Pancreas (tissue), 10 donors: ENCODE results near the gene NSD2. TPM values are rescaled to one million over a fixed set of nuclear protein-coding genes. Genes with fewer than 3 reads are reported as not detected.

Experiments
- ATAC-seq, 4 donors: fragments of 200-7000 bp; cut with Tn5 transposase; one replicate each; pipeline versions ENCODE4 v1.8.0 to v1.9.1; 2020; ENCODE audit warnings: mild to moderate bottlenecking in 4 of 4, moderate library complexity in 4 of 4
- DNase-seq, 6 donors: peaks; one replicate each; pipeline ENCODE4 v3.0.0-alpha.2; 2020
- FAIRE-seq: peaks from 2 replicates; lab custom pipeline; 2012; peaks lifted over from hg19 to GRCh38; lab: Jason Lieb, UNC
- H3K27ac ChIP-seq, 4 donors: fragments of 200-600 bp; sonication (generic); 1 replicate in 3 of 4; 2 replicates in 1 of 4; pipeline versions ENCODE4 v1.5.0 to v1.8.0; 2020
- H3K27me3 ChIP-seq, 4 donors: fragments of 200-600 bp; one replicate each; pipeline ENCODE4 v1.8.0; 2021
- H3K36me3 ChIP-seq, 3 donors: fragments of 200-600 bp; sonication (generic) in 1 of 3; one replicate each; pipeline versions ENCODE4 v1.5.0 to v1.8.0; 2020 to 2021
- H3K4me1 ChIP-seq, 3 donors: fragments of 200-600 bp; one replicate each; pipeline ENCODE4 v1.8.0; 2021
- H3K4me3 ChIP-seq, 4 donors: fragments of 200-600 bp; sonication (generic) in 2 of 4; one replicate each; pipeline versions ENCODE4 v1.5.0 to v1.8.0; 2020 to 2021
- H3K9me3 ChIP-seq, 4 donors: fragments of 200-600 bp; one replicate each; pipeline ENCODE4 v1.8.0; 2021
- WGBS, 2 donors: extraction: QIAGEN DNeasy Blood & Tissue Kit; methylation state at CpG; one replicate each; pipeline ENCODE4 v1.1.7; 2013; 5-methylcytosine and 5-hydroxymethylcytosine counted together
- intact Hi-C, 3 donors: fragments of 100-400 bp; cut with DNase I; formaldehyde crosslinking; loops; one replicate each; pipeline versions ENCODE4 v1.11.1 to v1.14.2; 2022
- polyA plus RNA-seq, 2 donors: library from polyadenylated mRNA; stranded (reverse); fragments of 200-250 nt; gene quantifications; one replicate each; pipeline ENCODE4 v1.2.3, GENCODE V29; 2013
- total RNA-seq, 6 donors: library from RNA; stranded (reverse); fragmentation: NEBNext Ultra II Directional in 4 of 6; extraction: Animal tissue kit (Norgen Biotek cat#: 25700) in 4 of 6; gene quantifications; one replicate each; pipeline versions ENCODE4 v1.2.1 to v1.2.4, GENCODE V29; 2021 to 2023
- TF ChIP-seq, protein P1 (sequence below), 4 donors: fragments of 200-600 bp; sonication (generic) in 3 of 4; IDR thresholded peaks; one replicate each; pipeline versions ENCODE4 v1.5.0 to v1.8.0; 2021; ENCODE audit warnings: antibody characterized with exemption in 4 of 4
- donor health status: healthy with polysubstance abuse.
- donor health status: DM: no; HTN: no; CAD: no; lungs with moderate emphysema.
- donor health status: DM: no; HTN: no; CAD: no.
- donor health status: control.
- donor health status: control.
- donor health status: Bipolar disorder and iron deficiency.
- donor health status: DM: yes; HTN: yes; CAD: no.
- donor health status: DM: no; HTN: no; CAD: no.
- donor health status: DM: no; HTN: no; CAD: no.
- donor health status: DM: yes; HTN: yes; CAD: no.

NSD2 gene
- total and polyA plus RNA-seq, 8 donors: 11.7 to 36.6 (median 22.4) TPM

DNA sequence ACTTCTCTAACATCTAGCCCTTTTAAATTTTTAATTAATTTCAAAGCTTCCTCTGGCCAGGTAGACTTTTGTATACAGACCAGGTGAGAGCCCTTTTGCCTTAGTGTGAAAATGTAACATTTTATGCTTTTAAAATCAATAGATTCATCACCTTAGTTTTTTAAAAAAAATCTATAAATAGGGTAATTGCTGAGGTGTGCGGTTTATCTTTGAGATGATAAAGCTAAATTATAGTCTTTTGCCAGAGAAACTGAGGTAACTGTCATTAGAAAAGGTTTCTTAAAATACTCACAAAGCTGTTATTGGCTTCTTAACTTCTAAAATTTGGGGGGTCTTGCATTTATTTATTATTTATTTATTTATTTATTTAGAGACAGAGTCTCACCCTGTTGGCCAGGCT lies 74.7 kb downstream of the NSD2 start:
- Histone ChIP-seq H3K36me3 (peaks cover 0 to 9% (median 0%) of the 10 kb centered on the region in 3 donors), H3K4me3 (no peak overlapping the region), H3K4me1 (peaks cover 0 to 5% (median 5%) of the 10 kb centered on the region in 3 donors), H3K27me3 (no peaks in the 10 kb centered on the region), H3K27ac (no peak overlapping the region), H3K9me3 (no peaks in the 10 kb centered on the region)
- ATAC-seq (no peak), DNase-seq (no peak), FAIRE-seq (no peak)
- intact Hi-C loops: no loop called here
- WGBS, 2 donors: 94 to 96% methylated on average over 1 of the region's 1 CpG
- TF ChIP-seq, protein P1, sequence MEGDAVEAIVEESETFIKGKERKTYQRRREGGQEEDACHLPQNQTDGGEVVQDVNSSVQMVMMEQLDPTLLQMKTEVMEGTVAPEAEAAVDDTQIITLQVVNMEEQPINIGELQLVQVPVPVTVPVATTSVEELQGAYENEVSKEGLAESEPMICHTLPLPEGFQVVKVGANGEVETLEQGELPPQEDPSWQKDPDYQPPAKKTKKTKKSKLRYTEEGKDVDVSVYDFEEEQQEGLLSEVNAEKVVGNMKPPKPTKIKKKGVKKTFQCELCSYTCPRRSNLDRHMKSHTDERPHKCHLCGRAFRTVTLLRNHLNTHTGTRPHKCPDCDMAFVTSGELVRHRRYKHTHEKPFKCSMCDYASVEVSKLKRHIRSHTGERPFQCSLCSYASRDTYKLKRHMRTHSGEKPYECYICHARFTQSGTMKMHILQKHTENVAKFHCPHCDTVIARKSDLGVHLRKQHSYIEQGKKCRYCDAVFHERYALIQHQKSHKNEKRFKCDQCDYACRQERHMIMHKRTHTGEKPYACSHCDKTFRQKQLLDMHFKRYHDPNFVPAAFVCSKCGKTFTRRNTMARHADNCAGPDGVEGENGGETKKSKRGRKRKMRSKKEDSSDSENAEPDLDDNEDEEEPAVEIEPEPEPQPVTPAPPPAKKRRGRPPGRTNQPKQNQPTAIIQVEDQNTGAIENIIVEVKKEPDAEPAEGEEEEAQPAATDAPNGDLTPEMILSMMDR (IDR thresholded peaks at IDR 0.05): no peak

DNA sequence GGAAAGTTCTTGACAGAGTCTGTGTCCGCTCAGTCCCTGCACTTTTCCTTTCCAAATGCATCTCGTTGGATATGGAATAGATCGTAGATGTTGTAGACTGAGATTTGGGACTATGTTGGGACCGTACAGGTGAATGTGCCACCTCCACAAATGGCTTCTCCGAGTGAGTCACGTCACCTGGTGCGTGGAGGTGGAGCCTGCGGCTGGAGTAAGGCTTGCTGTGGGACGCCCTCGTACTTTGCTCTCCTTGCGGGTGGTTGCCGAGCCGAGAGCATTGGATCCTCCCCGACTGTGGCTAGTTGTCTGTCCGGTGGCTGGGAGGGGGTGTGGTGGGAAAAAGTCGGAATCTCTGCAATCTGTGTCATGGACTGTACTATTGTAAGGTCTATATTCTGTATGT lies 77.0 kb downstream of the NSD2 start:
- ATAC-seq (no peak), FAIRE-seq (no peak), DNase-seq (no peak)
- intact Hi-C loops: no loop called here
- Histone ChIP-seq H3K27ac (no peak overlapping the region), H3K27me3 (no peaks in the 10 kb centered on the region), H3K4me3 (no peak overlapping the region), H3K36me3 (peaks cover 0 to 3% (median 0%) of the 10 kb centered on the region in 3 donors), H3K9me3 (no peaks in the 10 kb centered on the region), H3K4me1 (peaks cover 0 to 5% (median 5%) of the 10 kb centered on the region in 3 donors)
- WGBS, 2 donors: 94 to 97% methylated on average over 16 of the region's 16 CpGs
- TF ChIP-seq, protein P1 (IDR thresholded peaks at IDR 0.05): no peak

DNA sequence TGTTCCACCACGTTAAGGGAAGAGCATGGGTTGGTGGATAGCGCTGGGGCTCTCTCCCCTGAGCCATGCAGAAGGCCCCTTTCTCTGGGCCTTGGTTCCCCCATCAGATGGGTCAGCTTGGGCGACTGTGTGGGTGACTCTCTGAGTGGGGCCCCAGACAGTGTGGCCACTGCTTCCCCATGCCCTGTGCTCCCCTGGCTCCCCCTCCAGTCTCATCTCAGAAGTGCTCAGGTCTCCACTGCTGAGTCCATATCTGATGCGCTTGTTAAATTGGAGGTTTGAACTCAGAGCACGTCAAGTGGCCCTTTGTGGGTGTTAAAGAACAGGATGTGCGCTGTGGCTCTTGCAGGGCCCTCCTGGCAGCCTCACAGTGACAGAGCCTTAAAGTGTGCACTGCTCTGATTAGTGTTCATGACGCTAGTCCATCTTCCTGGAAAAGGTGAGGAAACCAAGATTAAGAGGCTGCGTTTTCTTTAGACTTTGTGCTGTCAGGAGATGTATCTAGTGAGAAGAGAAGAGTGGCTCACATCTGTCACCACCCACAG lies 77.8 kb downstream of the NSD2 start:
- intact Hi-C loops: no loop called here
- Histone ChIP-seq H3K36me3 (no peaks in the 10 kb centered on the region), H3K4me3 (no peak overlapping the region), H3K9me3 (no peaks in the 10 kb centered on the region), H3K27me3 (no peaks in the 10 kb centered on the region), H3K27ac (no peak overlapping the region), H3K4me1 (peaks cover 0 to 8% (median 6%) of the 10 kb centered on the region in 3 donors)
- 91 to 95% methylated on average over 8 of the region's 8 CpGs for WGBS, 2 donors
- ATAC-seq (no peak), DNase-seq (no peak), FAIRE-seq (no peak)
- TF ChIP-seq, protein P1 (IDR thresholded peaks at IDR 0.05): no peak

DNA sequence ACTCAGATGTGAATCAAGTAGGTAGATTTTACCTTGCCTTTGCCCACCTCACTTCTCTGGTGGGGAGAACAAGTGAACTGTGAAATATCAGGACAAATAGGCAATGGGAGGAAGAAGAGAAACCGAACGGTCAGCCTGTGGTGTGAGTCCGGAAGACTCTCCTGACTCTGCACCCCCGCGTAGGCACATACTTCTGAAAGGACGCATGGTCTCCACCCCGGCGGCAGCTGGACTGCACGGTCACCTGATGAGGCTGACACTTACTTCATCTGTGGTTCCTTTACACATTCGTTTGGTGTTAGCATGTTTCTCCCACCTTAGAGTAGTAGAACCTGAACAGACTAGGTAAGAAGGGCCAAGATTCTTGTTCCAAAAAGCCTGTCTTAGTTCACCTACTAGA lies 79.2 kb downstream of the NSD2 start:
- ATAC-seq (no peak), FAIRE-seq (no peak), DNase-seq (no peak)
- TF ChIP-seq, protein P1 (IDR thresholded peaks at IDR 0.05): no peak
- Histone ChIP-seq H3K4me1 (peaks cover 0 to 8% (median 6%) of the 10 kb centered on the region in 3 donors), H3K36me3 (peaks cover 0 to 10% (median 0%) of the 10 kb centered on the region in 3 donors), H3K4me3 (no peak overlapping the region), H3K27ac (no peak overlapping the region), H3K9me3 (no peaks in the 10 kb centered on the region), H3K27me3 (no peaks in the 10 kb centered on the region)
- intact Hi-C loops: no loop called here
- WGBS, 2 donors: 93 to 94% methylated on average over 10 of the region's 10 CpGs

- 91 to 93% methylated on average over 20 of the region's 20 CpGs for WGBS, 2 donors
Observed at GRCh38 chr4:1952058-1952700, 81.0 kb downstream of the NSD2 start.

More at GRCh38 chr4:1952058-1952700, 81.0 kb downstream of the NSD2 start:
- intact Hi-C loops: no loop called here
- DNase-seq: no peak
- ATAC-seq: peak in 3 of 4 donors; percentile 13 to 24 (median 23)
- peaks cover 0 to 8% (median 6%) of the 10 kb centered on the region in 3 donors for H3K4me1 ChIP-seq
- H3K36me3 ChIP-seq: peaks cover 0 to 16% (median 0%) of the 10 kb centered on the region in 3 donors
- TF ChIP-seq, protein P1 (IDR thresholded peaks at IDR 0.05): no peak
- no peak overlapping the region for H3K27ac ChIP-seq
- no peaks in the 10 kb centered on the region for H3K27me3 ChIP-seq
- FAIRE-seq: no peak
- no peak overlapping the region for H3K4me3 ChIP-seq
- H3K9me3 ChIP-seq: no peaks in the 10 kb centered on the region
